Measurements from ENCODE around the gene ETS2. TPM values are rescaled to one million over a fixed set of nuclear protein-coding genes. Genes with fewer than 3 reads are reported as not detected.

ETS2 gene
- total and polyA plus RNA-seq, 2 of the 4 experiments (the other 2 are of a cell fraction) = 21.3 to 21.7 TPM

GRCh38 chr21:38796424-38796823, 9.3 kb upstream of the ETS2 start:
- H2BK20ac ChIP-seq (ENCODE audit: low read depth, low read length) = no peak overlapping the region
- no peak overlapping the region for H3K23ac ChIP-seq (ENCODE audit: low read depth, low read length)
- no peak overlapping the region for H4K5ac ChIP-seq (ENCODE audit: low read depth, low read length)
- H2BK15ac ChIP-seq (ENCODE audit: low read depth, low read length) = 0 out of 3 replicates have a peak overlapping the region, but pooled peaks have one; percentile 40
- WGBS, 2 experiments (ENCODE audit: extremely low coverage in 2 of 2, insufficient read length in 1 of 2) = 60% methylated on average over 4 of the region's 5 CpGs; no CpG with 5 or more reads in 1 of the 2 experiments
- no peak overlapping the region for H3K4me3 ChIP-seq (ENCODE audit: insufficient read depth, low read depth, low read length)
- H3K9me3 ChIP-seq (ENCODE audit: control insufficient read depth, insufficient read depth, low read length) = no peaks in the 10 kb centered on the region
- no TSS peak for BruUV-seq (replicated peaks)
- H3K18ac ChIP-seq (ENCODE audit: low read depth, low read length) = no peak overlapping the region
- in situ Hi-C loops (cut with MboI; ENCODE audit: low sequenced_read_pairs) (no loop called here), dilution Hi-C loops (cut with HindIII; ENCODE audit: low sequenced_read_pairs, unreplicated experiment) (no loop called here), intact Hi-C loops (cut with micrococcal nuclease) (no loop called here)
- no peak overlapping the region for H2AFZ ChIP-seq (replicated peaks; ENCODE audit: low read length, poor library complexity)
- no peaks in the 10 kb centered on the region for H4K20me1 ChIP-seq (ENCODE audit: insufficient read depth, low read length)
- no peak overlapping the region for H2BK5ac ChIP-seq (ENCODE audit: low read depth, low read length, poor library complexity, severe bottlenecking)
- POLR2A ChIA-PET (ENCODE audit: unreplicated experiment) = no interaction called here
- 0 out of 2 replicates have a peak overlapping the region, but pooled peaks have one; percentile 5 for H4K91ac ChIP-seq (ENCODE audit: insufficient read depth, low read depth, low read length)
- peaks cover 3% of the 10 kb centered on the region; the same call in 1 of the 2 replicates for H3K9me1 ChIP-seq (ENCODE audit: insufficient read depth, low read length)
- CTCF ChIA-PET = interaction anchor here (0.6 kb wide), 2 partner anchors 26 to 310 kb away, joined by 3 read pairs; no protein-coding TSS in a partner anchor
- H3K56ac ChIP-seq (ENCODE audit: extremely low read depth, insufficient read depth, low read length) = no peak overlapping the region
- ATAC-seq (ENCODE audit: low read depth) = peak; percentile 65
- TF ChIP-seq FOS (IDR thresholded peaks at IDR 0.05; ENCODE audit: low read depth, low read length) (peak; percentile 55; the same call in 1 of the 2 replicates), MXI1 (IDR thresholded peaks at IDR 0.05; ENCODE audit: borderline replicate concordance, low read depth, low read length) (no peak), CEBPB (IDR thresholded peaks at IDR 0.05; ENCODE audit: low read depth, low read length) (no peak), SMC3 (IDR thresholded peaks at IDR 0.05; ENCODE audit: low read depth, low read length) (peak; percentile 47), RAD21 (IDR thresholded peaks at IDR 0.05; ENCODE audit: low read length) (peak; percentile 55), CHD1 (IDR thresholded peaks at IDR 0.05; ENCODE audit: low read depth, low read length) (no peak)
- TF ChIP-seq, protein P1, sequence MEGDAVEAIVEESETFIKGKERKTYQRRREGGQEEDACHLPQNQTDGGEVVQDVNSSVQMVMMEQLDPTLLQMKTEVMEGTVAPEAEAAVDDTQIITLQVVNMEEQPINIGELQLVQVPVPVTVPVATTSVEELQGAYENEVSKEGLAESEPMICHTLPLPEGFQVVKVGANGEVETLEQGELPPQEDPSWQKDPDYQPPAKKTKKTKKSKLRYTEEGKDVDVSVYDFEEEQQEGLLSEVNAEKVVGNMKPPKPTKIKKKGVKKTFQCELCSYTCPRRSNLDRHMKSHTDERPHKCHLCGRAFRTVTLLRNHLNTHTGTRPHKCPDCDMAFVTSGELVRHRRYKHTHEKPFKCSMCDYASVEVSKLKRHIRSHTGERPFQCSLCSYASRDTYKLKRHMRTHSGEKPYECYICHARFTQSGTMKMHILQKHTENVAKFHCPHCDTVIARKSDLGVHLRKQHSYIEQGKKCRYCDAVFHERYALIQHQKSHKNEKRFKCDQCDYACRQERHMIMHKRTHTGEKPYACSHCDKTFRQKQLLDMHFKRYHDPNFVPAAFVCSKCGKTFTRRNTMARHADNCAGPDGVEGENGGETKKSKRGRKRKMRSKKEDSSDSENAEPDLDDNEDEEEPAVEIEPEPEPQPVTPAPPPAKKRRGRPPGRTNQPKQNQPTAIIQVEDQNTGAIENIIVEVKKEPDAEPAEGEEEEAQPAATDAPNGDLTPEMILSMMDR (conservative IDR thresholded peaks at IDR 0.05; ENCODE audit: low read depth, low read length) = peak; percentile 44
- H4K8ac ChIP-seq (ENCODE audit: low read depth in 2 of 2, low read length in 2 of 2) = peak overlapping the region in 1 of 2 experiments; percentile 69; a peak in 1 of 4 replicates
- H2AK9ac ChIP-seq (replicated peaks; ENCODE audit: low read depth, low read length, poor library complexity) = no peak overlapping the region
- H3K36me3 ChIP-seq (ENCODE audit: control insufficient read depth, insufficient read depth, low read length) = no peaks in the 10 kb centered on the region
- H3K4ac ChIP-seq (ENCODE audit: low read depth, low read length) = peak overlapping the region; percentile 66; the same call in 1 of the 2 replicates
- no peak overlapping the region for H3K27ac ChIP-seq (ENCODE audit: insufficient read depth, low read length)
- no peak overlapping the region for H3K4me2 ChIP-seq (ENCODE audit: low read depth, low read length)
- H3K27me3 ChIP-seq (ENCODE audit: control insufficient read depth, insufficient read depth, low read length) = no peaks in the 10 kb centered on the region
- no peak overlapping the region; the same call in 1 of the 2 replicates for H2AK5ac ChIP-seq (ENCODE audit: low read depth, low read length)
- DNase-seq = peak; percentile 56
- no peak overlapping the region for H3K9ac ChIP-seq (ENCODE audit: low read depth, low read length)
- peaks cover 5% of the 10 kb centered on the region; the same call in 1 of the 2 replicates for H3K4me1 ChIP-seq (ENCODE audit: control insufficient read depth, insufficient read depth, low read length)
- no peak overlapping the region for H3K14ac ChIP-seq (replicated peaks; ENCODE audit: low read depth, low read length)
- no peaks in the 10 kb centered on the region for H3K79me1 ChIP-seq (ENCODE audit: low read depth in 1 of 2, low read length in 2 of 2)
- peak overlapping the region; percentile 25; the same call in 1 of the 2 replicates for H2BK120ac ChIP-seq (ENCODE audit: low read depth, low read length)

Data from IMR-90 (cell line).